K562 (cell line): Measurements from ENCODE around the gene DRGX.

ENCODE experiments used
- CTCF ChIP-seq, 3 experiments: IDR thresholded peaks in 2 of 3; conservative IDR thresholded peaks in 1 of 3; 2 replicates each; pipeline ENCODE4 v1.5.1; 2011 to 2012; ENCODE audit warnings: low read length in 3 of 3, mild to moderate bottlenecking in 3 of 3, control low read depth in 2 of 3, improper control_type of control experiment in 1 of 3, inconsistent platforms in 1 of 3, low read depth in 1 of 3, mixed read lengths in 1 of 3, moderate library complexity in 1 of 3; ENCODE audit not compliant: insufficient read depth in 2 of 3
- EP300 ChIP-seq: IDR thresholded peaks from 2 replicates; pipeline ENCODE4 v1.6.1; 2012; ENCODE audit warnings: low read length, improper control_type of control experiment
- ESRRA ChIP-seq: fragments of 450-650 bp; IDR thresholded peaks from 2 replicates; pipeline ENCODE4 v1.6.1; 2014; ENCODE audit warnings: low read depth, mild to moderate bottlenecking, moderate library complexity, borderline replicate concordance
- HDGF ChIP-seq: fragments of 450-650 bp; IDR thresholded peaks from 2 replicates; pipeline ENCODE4 v1.6.1; 2016
- MCM2 ChIP-seq: fragments of 450-650 bp; IDR thresholded peaks from 2 replicates; pipeline ENCODE4 v1.6.1; 2017; ENCODE audit warnings: low read depth, mild to moderate bottlenecking
- MLX ChIP-seq, 2 experiments: fragments of 450-650 bp in 1 of 2; sonication (generic) in 1 of 2; formaldehyde crosslinking; conservative IDR thresholded peaks; 2 replicates each; pipeline versions ENCODE4 v1.4.0 to v1.8.1; 2020 to 2022; ENCODE audit warnings: mild to moderate bottlenecking in 1 of 2, missing genetic modification reagents in 1 of 2
- MXD1 ChIP-seq: fragments of 250-450 bp; sonication (Bioruptor Pico); IDR thresholded peaks from 2 replicates; pipeline ENCODE4 v1.8.0; 2021; ENCODE audit warnings: borderline replicate concordance, mild to moderate bottlenecking, moderate library complexity; ENCODE audit not compliant: poor library complexity, severe bottlenecking
- POLR2AphosphoS5 ChIP-seq: IDR thresholded peaks from 2 replicates; pipeline ENCODE4 v1.6.1; 2011; ENCODE audit warnings: mild to moderate bottlenecking, low read depth, low read length, moderate library complexity; ENCODE audit not compliant: control insufficient read depth, insufficient read depth
- SREBF2 ChIP-seq: sonication (generic); formaldehyde crosslinking; IDR thresholded peaks from 2 replicates; pipeline ENCODE4 v1.4.0; 2020; ENCODE audit warnings: mild to moderate bottlenecking, missing genetic modification reagents
- STAG1 ChIP-seq: sonication (generic); formaldehyde crosslinking; IDR thresholded peaks from 2 replicates; pipeline ENCODE4 v1.5.0; 2020; ENCODE audit warnings: missing genetic modification reagents, borderline replicate concordance
- TCFL5 ChIP-seq: fragments of 250-450 bp; sonication (Bioruptor Pico); conservative IDR thresholded peaks from 2 replicates; pipeline ENCODE4 v1.6.1; 2021; ENCODE audit warnings: mild to moderate bottlenecking, moderate library complexity, matching md5 sums
- U2AF1 ChIP-seq: fragments of 200-400 bp; formaldehyde crosslinking; optimal IDR thresholded peaks from 2 replicates; pipeline ENCODE3; 2017; ENCODE audit warnings: mild to moderate bottlenecking, low read depth, low read length, moderate library complexity
- YBX1 ChIP-seq: fragments of 450-650 bp; IDR thresholded peaks from 2 replicates; pipeline ENCODE4 v1.7.1; 2016; ENCODE audit warnings: mild to moderate bottlenecking
- ZNF639 ChIP-seq, 2 experiments: fragments of 200-800 bp in 1 of 2; sonication (Bioruptor generic) in 1 of 2; sonication (generic) in 1 of 2; formaldehyde crosslinking in 1 of 2; IDR thresholded peaks in 1 of 2; conservative IDR thresholded peaks in 1 of 2; 2 replicates each; pipeline versions ENCODE4 v1.5.0 to v1.6.1; 2016 to 2020; ENCODE audit warnings: missing compliant biosample characterization in 1 of 2, missing genetic modification characterization in 1 of 2, missing genetic modification reagents in 1 of 2

GRCh38 chr10:49323896-49324270 is 72.0 kb downstream of the DRGX start:
- no peak for TF ChIP-seq TCFL5 (CRISPR knock-in tag)
- no peak for TF ChIP-seq YBX1
- no peak for TF ChIP-seq POLR2AphosphoS5
- TF ChIP-seq EP300: no peak
- TF ChIP-seq MLX (CRISPR knock-in tag; conservative IDR thresholded peaks at IDR 0.05): no peak
- TF ChIP-seq SREBF2: no peak
- no peak for TF ChIP-seq ZNF639 (CRISPR knock-in tag; conservative IDR thresholded peaks at IDR 0.05 in 1 of 2, IDR thresholded peaks at IDR 0.05 in 1 of 2)
- TF ChIP-seq MXD1 (CRISPR knock-in tag): no peak
- TF ChIP-seq CTCF (IDR thresholded peaks at IDR 0.05 in 2 of 3, conservative IDR thresholded peaks at IDR 0.05 in 1 of 3; ENCODE audit: insufficient read depth in 2 of 3, low read depth in 1 of 3, low read length in 3 of 3): no peak
- TF ChIP-seq STAG1 (CRISPR knock-in tag): no peak
- TF ChIP-seq U2AF1: no peak
- no peak for TF ChIP-seq HDGF
- no peak for TF ChIP-seq ESRRA
- TF ChIP-seq MCM2: no peak
